AG09319 (cell line): ENCODE results near the gene DCAF8.

Experiments used
- DNase-seq: peaks from one replicate; pipeline ENCODE4 v3.0.0-alpha.2; 2010; ENCODE audit warnings: low read depth; ENCODE audit errors: extremely low read depth
- CTCF ChIP-seq: IDR thresholded peaks from 2 replicates; pipeline ENCODE4 v1.5.1; 2011; ENCODE audit warnings: low read depth, mild to moderate bottlenecking, inconsistent platforms, low read length, moderate library complexity

DCAF8 gene

GRCh38 chr1:160189649-160190625, 72.4 kb downstream of the DCAF8 start, which contains the start of gene CASQ1:
Gene CASQ1, plus strand, starts transcription at chr1:160190575. Its CDS starts 177 bp downstream, at chr1:160190752.
- no peak for DNase-seq
- TF ChIP-seq CTCF, result no peak

- TF ChIP-seq CTCF, result no peak
These were observed 74.0 kb downstream of the DCAF8 start for GRCh38 chr1:160188341-160188740.

GRCh38 chr1:160187407-160187806, 74.9 kb downstream of the DCAF8 start:
- DNase-seq, result no peak
- TF ChIP-seq CTCF, result no peak

More at GRCh38 chr1:160188341-160188740, 74.0 kb downstream of the DCAF8 start:
- no peak for DNase-seq

GRCh38 chr1:160186729-160187128, 75.6 kb downstream of the DCAF8 start:
- no peak for DNase-seq

GRCh38 chr1:160186246-160186645, 76.1 kb downstream of the DCAF8 start:
- no peak for TF ChIP-seq CTCF
- DNase-seq, result no peak

More at GRCh38 chr1:160186729-160187128, 75.6 kb downstream of the DCAF8 start:
- TF ChIP-seq CTCF, result no peak

GRCh38 chr1:160179336-160179735, 83.0 kb downstream of the DCAF8 start:
- no peak for TF ChIP-seq CTCF
- no peak for DNase-seq

GRCh38 chr1:160178731-160179130, 83.6 kb downstream of the DCAF8 start:
- no peak for DNase-seq

More at GRCh38 chr1:160178731-160179130, 83.6 kb downstream of the DCAF8 start:
- no peak for TF ChIP-seq CTCF
